GM23248 (cell line): ENCODE results near the gene ATXN7L2. TPM values are rescaled to one million over a fixed set of nuclear protein-coding genes. Genes with fewer than 3 reads are reported as not detected.

Experiments used
- DNase-seq: peaks from one replicate; pipeline ENCODE4 v3.0.0-alpha.2; 2015
- H2AFZ ChIP-seq: fragments of 200-600 bp; sonication (generic); 2 replicates; pipeline ENCODE4 v1.6.1; 2016; ENCODE audit warnings: antibody characterized with exemption
- H3F3A ChIP-seq: fragments of 200-600 bp; sonication (generic); 2 replicates; pipeline ENCODE4 v1.6.1; 2016; ENCODE audit warnings: mild to moderate bottlenecking, antibody characterized with exemption, mixed run types; ENCODE audit not compliant: insufficient read depth
- H3K27ac ChIP-seq: fragments of 200-600 bp; sonication (generic); 2 replicates; pipeline ENCODE4 v1.5.1; 2016; ENCODE audit warnings: mild to moderate bottlenecking
- H3K27me3 ChIP-seq: fragments of 200-600 bp; sonication (generic); replicated peaks from 2 replicates; pipeline ENCODE4 v1.6.1; 2016; ENCODE audit warnings: mild to moderate bottlenecking; ENCODE audit not compliant: insufficient read depth
- H3K36me3 ChIP-seq: fragments of 200-600 bp; sonication (generic); 2 replicates; pipeline ENCODE4 v1.6.1; 2016; ENCODE audit warnings: low read depth, mild to moderate bottlenecking
- H3K4me1 ChIP-seq: fragments of 200-600 bp; sonication (generic); 2 replicates; pipeline ENCODE4 v1.6.1; 2016; ENCODE audit warnings: mild to moderate bottlenecking; ENCODE audit not compliant: insufficient read depth
- H3K4me2 ChIP-seq: fragments of 200-600 bp; sonication (generic); one replicate; pipeline ENCODE4 v1.6.1; 2016; ENCODE audit warnings: mild to moderate bottlenecking; ENCODE audit not compliant: unreplicated experiment
- H3K4me3 ChIP-seq: fragments of 200-600 bp; sonication (generic); 2 replicates; pipeline ENCODE4 v1.5.1; 2016; ENCODE audit warnings: mild to moderate bottlenecking
- H3K79me2 ChIP-seq: fragments of 200-600 bp; sonication (generic); 2 replicates; pipeline ENCODE4 v1.6.1; 2016; ENCODE audit warnings: mild to moderate bottlenecking; ENCODE audit not compliant: insufficient read depth
- H3K9ac ChIP-seq: fragments of 200-600 bp; sonication (generic); 2 replicates; pipeline ENCODE4 v1.6.1; 2016; ENCODE audit warnings: mild to moderate bottlenecking
- H3K9me2 ChIP-seq: fragments of 200-600 bp; sonication (generic); 2 replicates; pipeline ENCODE4 v1.6.1; 2016; ENCODE audit warnings: mixed run types, mild to moderate bottlenecking, moderate library complexity; ENCODE audit not compliant: insufficient read depth
- H3K9me3 ChIP-seq: fragments of 200-600 bp; sonication (generic); one replicate; pipeline ENCODE4 v1.6.1; 2017; ENCODE audit warnings: low read depth
- H4K20me1 ChIP-seq: fragments of 200-600 bp; sonication (generic); 2 replicates; pipeline ENCODE4 v1.6.0; 2016; ENCODE audit not compliant: insufficient read depth
- EZH2 ChIP-seq: fragments of 200-600 bp; sonication (generic); IDR thresholded peaks from 2 replicates; pipeline ENCODE4 v1.6.1; 2018; ENCODE audit warnings: antibody characterized with exemption, mild to moderate bottlenecking; ENCODE audit not compliant: insufficient read depth, poor library complexity, severe bottlenecking
- EZH2phosphoT487 ChIP-seq: fragments of 200-600 bp; sonication (generic); IDR thresholded peaks from 2 replicates; pipeline ENCODE4 v1.6.1; 2018; ENCODE audit warnings: antibody characterized with exemption, moderate library complexity, mild to moderate bottlenecking, low read depth; ENCODE audit not compliant: insufficient read depth
- WGBS, 2 experiments: methylation state at CpG; one replicate each; pipeline ENCODE4 v1.1.6; 2015 to 2017; ENCODE audit warnings: low lambda C conversion rate in 2 of 2, low coverage in 1 of 2; ENCODE audit errors: missing lambda C conversion rate in 2 of 2; 5-methylcytosine and 5-hydroxymethylcytosine counted together
- in situ Hi-C: fragments of 300-500 bp; cut with MboI; formaldehyde crosslinking; loops from 2 replicates; pipeline ENCODE4 v1.15.0; 2020
- polyA plus RNA-seq: library from polyadenylated mRNA; unstranded; fragments of >200 nt; fragmentation: Nextera tagmentation; extraction: Ambion mirVana; gene quantifications from 2 replicates; pipeline ENCODE4 v1.2.1, GENCODE V29; 2016
- total RNA-seq: library from RNA; depleted of rRNA; stranded (reverse); fragments of >200 nt; shearing (Covaris generic); gene quantifications from 2 replicates; pipeline ENCODE4 v1.2.3, GENCODE V29; 2014

The ATXN7L2 gene
- total and polyA plus RNA-seq, 2 experiments from 2014 or later: 2.1 to 3.3 TPM

- H3K36me3 ChIP-seq: no peaks in the 10 kb centered on the region
- in situ Hi-C loops: no loop called here
- no peak for DNase-seq
- H3K9ac ChIP-seq: no peak overlapping the region
- no peaks in the 10 kb centered on the region for H3K4me1 ChIP-seq
- H3K9me3 ChIP-seq: no peaks in the 10 kb centered on the region
- no peaks in the 10 kb centered on the region for H3F3A ChIP-seq
- no peaks in the 10 kb centered on the region for H3K9me2 ChIP-seq
- no peaks in the 10 kb centered on the region for H4K20me1 ChIP-seq
- no peak for TF ChIP-seq EZH2
- no peak for TF ChIP-seq EZH2phosphoT487
- H3K4me2 ChIP-seq: no peak overlapping the region
- 58 to 61% methylated on average over 14 of the region's 14 CpGs for WGBS, 2 experiments
- H3K27me3 ChIP-seq: 0 out of 2 replicates have a peak, but pooled peaks cover under 1% of the 10 kb centered on the region
- no peaks in the 10 kb centered on the region for H3K79me2 ChIP-seq
- H3K4me3 ChIP-seq: no peak overlapping the region
- H2AFZ ChIP-seq: no peak overlapping the region
- H3K27ac ChIP-seq: no peak overlapping the region
Observed at GRCh38 chr1:109527098-109527811, 43.5 kb downstream of the ATXN7L2 start.

- H4K20me1 ChIP-seq: no peaks in the 10 kb centered on the region
- H3F3A ChIP-seq: no peaks in the 10 kb centered on the region
- TF ChIP-seq EZH2phosphoT487: no peak
- TF ChIP-seq EZH2: no peak
- H3K9me2 ChIP-seq: no peaks in the 10 kb centered on the region
- no peaks in the 10 kb centered on the region for H3K36me3 ChIP-seq
- H3K27me3 ChIP-seq: no peaks in the 10 kb centered on the region
- no peaks in the 10 kb centered on the region for H3K9me3 ChIP-seq
- H3K9ac ChIP-seq: no peak overlapping the region
- no peak overlapping the region for H3K4me2 ChIP-seq
- H3K79me2 ChIP-seq: no peaks in the 10 kb centered on the region
- 68 to 73% methylated on average over 9 of the region's 9 CpGs for WGBS, 2 experiments
- H3K4me3 ChIP-seq: no peak overlapping the region
- no peak overlapping the region for H2AFZ ChIP-seq
- H3K27ac ChIP-seq: no peak overlapping the region
- in situ Hi-C loops: no loop called here
- peaks cover 4% of the 10 kb centered on the region for H3K4me1 ChIP-seq
- DNase-seq: no peak
Observed at GRCh38 chr1:109527846-109528695, 44.4 kb downstream of the ATXN7L2 start.

- H3K4me2 ChIP-seq: no peak overlapping the region
- H3K27ac ChIP-seq: no peak overlapping the region
- in situ Hi-C loops: no loop called here
- no peaks in the 10 kb centered on the region for H3K9me3 ChIP-seq
- no peak for DNase-seq
- H3K79me2 ChIP-seq: no peaks in the 10 kb centered on the region
- H3K27me3 ChIP-seq: no peaks in the 10 kb centered on the region
- no peak overlapping the region for H3K9ac ChIP-seq
- 79 to 81% methylated on average over 3 of the region's 3 CpGs for WGBS, 2 experiments
- H2AFZ ChIP-seq: no peak overlapping the region
- H3F3A ChIP-seq: no peaks in the 10 kb centered on the region
- H4K20me1 ChIP-seq: no peaks in the 10 kb centered on the region
- H3K4me1 ChIP-seq: peaks cover 4% of the 10 kb centered on the region
- no peaks in the 10 kb centered on the region for H3K9me2 ChIP-seq
- no peaks in the 10 kb centered on the region for H3K36me3 ChIP-seq
- no peak overlapping the region for H3K4me3 ChIP-seq
- no peak for TF ChIP-seq EZH2phosphoT487
- TF ChIP-seq EZH2: no peak
Observed at GRCh38 chr1:109528712-109529111, 45.0 kb downstream of the ATXN7L2 start.

GRCh38 chr1:109529881-109530456 lies 46.3 kb downstream of the ATXN7L2 start:
- Histone ChIP-seq H2AFZ (no peak overlapping the region), H3K79me2 (no peaks in the 10 kb centered on the region), H3K9me3 (no peaks in the 10 kb centered on the region), H3K4me2 (no peak overlapping the region), H3K27ac (no peak overlapping the region), H3K36me3 (no peaks in the 10 kb centered on the region), H4K20me1 (no peaks in the 10 kb centered on the region), H3K9me2 (no peaks in the 10 kb centered on the region), H3K27me3 (no peaks in the 10 kb centered on the region), H3K4me3 (no peak overlapping the region), H3F3A (no peaks in the 10 kb centered on the region), H3K9ac (no peak overlapping the region), H3K4me1 (peaks cover 4% of the 10 kb centered on the region)
- no peak for DNase-seq
- WGBS, 2 experiments: 64 to 74% methylated on average over 8 of the region's 8 CpGs
- TF ChIP-seq EZH2: no peak
- no peak for TF ChIP-seq EZH2phosphoT487
- in situ Hi-C loops: loop anchor here (5.0 to 10.0 kb wide), 2 partner anchors 38 to 265 kb away; partner anchors contain the start of gene CYB561D1
